H1 (cell line): ENCODE data around the gene RNF220.

Experiments used
- ASH2L ChIP-seq: fragments of 200-600, 300-600 bp; sonication (generic); IDR thresholded peaks from one replicate; pipeline ENCODE4 v1.7.1; 2017; ENCODE audit warnings: low read length
- CHD2 ChIP-seq: IDR thresholded peaks from 2 replicates; pipeline ENCODE4 v1.6.1; 2012; ENCODE audit warnings: low read length, improper control_type of control experiment
- CTCF ChIP-seq, 3 experiments: IDR thresholded peaks; 1 replicate in 2 of 3; 2 replicates in 1 of 3; pipeline versions ENCODE4 v1.5.1 to v1.6.1; 2011; ENCODE audit warnings: low read length in 3 of 3, mild to moderate bottlenecking in 3 of 3, inconsistent platforms in 2 of 3, low read depth in 1 of 3, moderate library complexity in 1 of 3; ENCODE audit not compliant: insufficient read depth in 1 of 3; ENCODE audit errors: control extremely low read depth in 1 of 3
- EP300 ChIP-seq, 2 experiments: IDR thresholded peaks; 1 replicate in 1 of 2; 2 replicates in 1 of 2; pipeline ENCODE4 v1.6.1; 2011 to 2012; ENCODE audit warnings: low read depth in 2 of 2, low read length in 2 of 2, mild to moderate bottlenecking in 2 of 2, borderline replicate concordance in 1 of 2, inconsistent platforms in 1 of 2, moderate library complexity in 1 of 2
- EZH2 ChIP-seq: fragments of 200-600 bp; sonication (generic); IDR thresholded peaks from 2 replicates; pipeline ENCODE4 v1.7.1; 2012; ENCODE audit warnings: low read depth, mild to moderate bottlenecking, moderate library complexity, low read length, inconsistent platforms; ENCODE audit not compliant: severe bottlenecking
- GABPA ChIP-seq: IDR thresholded peaks from 2 replicates; pipeline ENCODE4 v1.6.1; 2011; ENCODE audit warnings: mild to moderate bottlenecking, low read length, moderate library complexity, borderline replicate concordance; ENCODE audit not compliant: insufficient read depth
- KDM5A ChIP-seq: fragments of 200-600 bp; IDR thresholded peaks from 2 replicates; pipeline ENCODE4 v1.7.1; 2012; ENCODE audit warnings: mild to moderate bottlenecking, low read length, inconsistent platforms, mixed read lengths
- MAFK ChIP-seq: IDR thresholded peaks from 2 replicates; pipeline ENCODE4 v1.6.1; 2012; ENCODE audit warnings: low read depth, mild to moderate bottlenecking, improper control_type of control experiment, low read length
- POLR2A ChIP-seq, 2 experiments: IDR thresholded peaks; 1 replicate in 1 of 2; 2 replicates in 1 of 2; pipeline ENCODE4 v1.6.1; 2011; ENCODE audit warnings: low read depth in 2 of 2, low read length in 2 of 2, mild to moderate bottlenecking in 2 of 2; ENCODE audit errors: control extremely low read depth in 1 of 2
- RBBP5 ChIP-seq: IDR thresholded peaks from 2 replicates; pipeline ENCODE4 v1.7.1; 2012; ENCODE audit warnings: low read depth, mild to moderate bottlenecking, inconsistent platforms, low read length, moderate library complexity, borderline replicate concordance
- SIX5 ChIP-seq: IDR thresholded peaks from 2 replicates; pipeline ENCODE4 v1.6.1; 2011; ENCODE audit warnings: mild to moderate bottlenecking, low read depth, low read length

DNA sequence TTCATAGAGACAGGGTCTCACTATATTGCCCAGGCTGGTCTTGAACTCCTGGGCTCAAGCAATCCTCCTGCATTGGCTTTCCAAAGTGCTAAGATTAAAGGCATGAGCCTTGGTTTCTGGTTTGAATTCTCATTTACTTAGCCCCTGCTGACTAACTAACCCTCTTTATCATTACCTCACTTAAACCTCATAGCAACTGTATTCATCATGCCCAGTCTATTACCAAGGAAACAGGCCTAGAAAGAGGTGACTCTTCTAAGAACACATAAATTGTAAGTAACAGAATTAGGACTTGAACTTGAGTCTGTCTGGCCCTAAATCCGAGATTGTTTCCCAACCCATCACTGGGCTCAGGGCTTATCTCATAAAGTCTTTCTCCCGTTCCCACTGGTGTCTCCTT, 225.1 kb downstream of the RNF220 start:
- TF ChIP-seq EP300 (IDR thresholded peaks at IDR 0.05; ENCODE audit: borderline replicate concordance in 1 of 2, low read depth in 2 of 2, low read length in 2 of 2), result no peak
- no peak for TF ChIP-seq RBBP5
- TF ChIP-seq CTCF (IDR thresholded peaks at IDR 0.05; ENCODE audit: control extremely low read depth in 1 of 3, insufficient read depth in 1 of 3, low read depth in 1 of 3, low read length in 3 of 3), result no peak
- TF ChIP-seq MAFK, result no peak
- no peak for TF ChIP-seq SIX5
- no peak for TF ChIP-seq EZH2
- no peak for TF ChIP-seq CHD2
- no peak for TF ChIP-seq POLR2A (IDR thresholded peaks at IDR 0.05; ENCODE audit: control extremely low read depth in 1 of 2, low read depth in 2 of 2, low read length in 2 of 2)
- TF ChIP-seq KDM5A, result no peak
- no peak for TF ChIP-seq GABPA
- TF ChIP-seq ASH2L, result no peak
